IPS DF 6.9 (cell line): ENCODE measurements around the gene SYPL1.

Experiments
- DNase-seq: peaks from one replicate; pipeline ENCODE4 v3.0.0-alpha.2; 2013; ENCODE audit warnings: low read depth, low spot score
- H3K27ac ChIP-seq: one replicate; pipeline ENCODE4 v1.5.1; 2013; ENCODE audit warnings: low read length, control low read depth
- H3K27me3 ChIP-seq: 2 replicates; pipeline ENCODE4 v1.6.1; 2013; ENCODE audit warnings: mild to moderate bottlenecking, low read length; ENCODE audit not compliant: control insufficient read depth, insufficient read depth
- H3K36me3 ChIP-seq: 2 replicates; pipeline ENCODE4 v1.6.1; 2013; ENCODE audit warnings: low read length; ENCODE audit not compliant: control insufficient read depth, insufficient read depth
- H3K4me1 ChIP-seq: 2 replicates; pipeline ENCODE4 v1.6.1; 2013; ENCODE audit warnings: low read length; ENCODE audit not compliant: control insufficient read depth, insufficient read depth
- H3K4me3 ChIP-seq: 2 replicates; pipeline ENCODE4 v1.5.1; 2013; ENCODE audit warnings: mild to moderate bottlenecking, low read length
- H3K9me3 ChIP-seq: 2 replicates; pipeline ENCODE4 v1.6.1; 2013; ENCODE audit warnings: low read length, inconsistent platforms; ENCODE audit not compliant: control insufficient read depth, insufficient read depth
- WGBS: extraction: QIAGEN DNeasy Blood & Tissue Kit; methylation state at CpG from one replicate; pipeline ENCODE4 v1.1.7; 2013; ENCODE audit warnings: mixed read lengths, missing lambda C conversion rate; ENCODE audit not compliant: insufficient read length, insufficient coverage; 5-methylcytosine and 5-hydroxymethylcytosine counted together

Gene SYPL1

DNA sequence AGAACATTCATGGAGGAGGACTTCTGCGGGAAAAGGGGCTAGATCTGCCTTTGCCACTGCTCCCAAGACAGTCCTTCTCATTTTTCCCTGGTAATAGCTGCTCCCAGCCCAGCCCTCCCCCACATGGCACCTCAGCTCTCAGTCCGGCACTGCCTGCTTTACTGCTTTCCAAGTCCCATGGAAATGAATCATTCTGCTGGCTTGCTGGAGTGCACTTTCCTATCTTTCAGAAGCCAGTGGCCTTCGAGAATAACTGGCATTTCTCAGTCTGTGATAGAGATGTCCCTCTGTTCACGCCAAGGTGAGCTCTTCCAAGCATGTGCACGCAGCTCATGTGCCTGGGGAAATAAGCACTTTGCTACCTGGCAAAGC, 61.4 kb downstream of the SYPL1 start:
- WGBS = no CpG with 5 or more reads among the region's 5 CpGs
- Histone ChIP-seq H3K27ac (no peak overlapping the region), H3K27me3 (no peaks in the 10 kb centered on the region), H3K36me3 (no peaks in the 10 kb centered on the region), H3K4me1 (no peaks in the 10 kb centered on the region; the same call in 1 of the 2 replicates), H3K4me3 (no peak overlapping the region), H3K9me3 (no peaks in the 10 kb centered on the region)
- no peak for DNase-seq

DNA sequence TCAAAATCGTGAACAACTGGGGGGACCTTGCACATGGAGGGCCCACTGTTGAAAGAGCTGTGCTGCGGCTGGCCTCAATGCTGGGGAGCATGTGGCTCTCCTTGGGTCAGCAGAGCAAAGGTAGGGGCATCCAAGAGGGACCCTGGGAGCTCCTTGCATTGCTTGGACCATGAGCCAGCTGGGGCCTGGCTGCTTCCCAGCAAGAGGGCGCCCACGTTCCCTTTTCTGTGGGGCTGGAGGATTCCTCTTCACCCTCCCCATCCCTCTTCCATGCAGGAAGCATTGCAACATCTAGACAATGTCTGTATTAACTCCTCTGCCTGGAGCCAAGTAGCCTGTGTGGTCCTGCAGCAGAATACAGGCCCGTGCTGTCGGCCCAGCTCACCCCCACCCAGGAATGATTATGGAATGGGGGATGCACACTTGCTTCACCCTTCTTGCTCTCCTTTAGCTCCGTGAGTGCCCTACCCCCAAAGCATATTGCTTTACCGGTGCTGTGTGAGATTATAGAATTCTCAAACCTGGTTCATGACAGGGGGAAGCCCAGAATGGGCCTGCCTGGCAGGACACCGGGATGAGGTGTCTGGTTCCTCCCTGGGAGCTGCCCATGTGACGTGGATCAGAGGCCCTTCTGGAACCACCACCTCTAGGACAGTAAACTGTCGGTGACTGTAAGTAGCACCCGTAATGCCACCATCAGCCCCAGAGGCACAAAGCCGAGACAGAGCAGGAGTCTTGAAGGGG, 61.9 kb downstream of the SYPL1 start:
- DNase-seq = no peak
- H3K4me1 ChIP-seq = no peaks in the 10 kb centered on the region; the same call in 1 of the 2 replicates
- H3K36me3 ChIP-seq = no peaks in the 10 kb centered on the region
- no peak overlapping the region for H3K4me3 ChIP-seq
- H3K9me3 ChIP-seq = no peaks in the 10 kb centered on the region
- H3K27ac ChIP-seq = no peak overlapping the region
- no CpG with 5 or more reads among the region's 13 CpGs for WGBS
- H3K27me3 ChIP-seq = no peaks in the 10 kb centered on the region

DNA sequence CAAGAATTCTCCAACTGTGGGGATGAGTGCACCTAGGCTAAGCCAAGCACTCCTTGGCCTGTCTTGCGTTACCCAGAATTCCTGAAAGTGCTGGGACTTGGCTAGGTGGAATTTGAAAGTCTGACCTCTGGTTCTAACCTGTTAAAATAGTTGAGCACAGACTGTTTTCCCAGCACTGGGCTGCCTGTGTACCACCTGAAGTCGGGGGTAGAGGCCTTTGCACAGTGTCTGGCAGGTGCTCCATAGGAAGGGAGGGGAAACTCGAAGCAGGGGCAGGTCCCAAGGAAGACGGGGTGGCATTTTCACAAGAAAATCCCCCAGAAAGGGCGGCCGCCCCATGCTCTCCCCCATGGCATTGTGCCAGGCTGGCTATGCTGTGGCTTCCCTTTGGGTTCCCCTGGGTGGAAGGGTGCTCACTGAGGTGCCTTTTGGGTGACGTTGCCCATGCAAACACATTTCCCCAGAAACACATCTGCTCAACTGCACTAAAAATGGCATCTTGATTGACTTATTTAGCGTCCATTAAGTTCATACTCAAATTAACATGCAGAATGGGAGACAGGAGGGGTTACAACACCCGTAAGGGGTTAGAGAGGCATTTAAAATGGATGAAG, 62.9 kb downstream of the SYPL1 start:
- Histone ChIP-seq H3K4me1 (no peaks in the 10 kb centered on the region), H3K4me3 (no peak overlapping the region; the same call in 1 of the 2 replicates), H3K27ac (no peak overlapping the region), H3K9me3 (no peaks in the 10 kb centered on the region), H3K36me3 (no peaks in the 10 kb centered on the region), H3K27me3 (no peaks in the 10 kb centered on the region)
- DNase-seq = no peak
- WGBS = no CpG with 5 or more reads among the region's 9 CpGs

DNA sequence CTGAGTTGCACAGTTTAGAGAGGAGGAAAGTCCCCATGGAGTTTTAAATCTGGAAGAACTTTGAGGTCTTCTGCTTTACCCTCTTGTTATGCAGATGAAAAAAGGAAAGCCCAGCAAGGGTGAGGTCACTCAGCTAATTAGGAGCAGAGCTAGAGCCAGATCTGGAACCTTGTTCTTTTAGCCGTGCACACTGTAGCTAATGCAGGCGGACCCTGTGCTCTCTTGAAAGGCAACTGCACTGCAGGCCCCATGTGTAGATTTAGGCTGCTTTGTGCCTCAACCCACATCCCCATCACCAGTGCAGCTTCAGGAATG, 63.4 kb downstream of the SYPL1 start:
- Histone ChIP-seq H3K9me3 (no peaks in the 10 kb centered on the region), H3K36me3 (no peaks in the 10 kb centered on the region), H3K27ac (no peak overlapping the region), H3K4me3 (no peak overlapping the region), H3K27me3 (no peaks in the 10 kb centered on the region), H3K4me1 (no peaks in the 10 kb centered on the region)
- WGBS = no CpG with 5 or more reads among the region's 2 CpGs
- no peak for DNase-seq

DNA sequence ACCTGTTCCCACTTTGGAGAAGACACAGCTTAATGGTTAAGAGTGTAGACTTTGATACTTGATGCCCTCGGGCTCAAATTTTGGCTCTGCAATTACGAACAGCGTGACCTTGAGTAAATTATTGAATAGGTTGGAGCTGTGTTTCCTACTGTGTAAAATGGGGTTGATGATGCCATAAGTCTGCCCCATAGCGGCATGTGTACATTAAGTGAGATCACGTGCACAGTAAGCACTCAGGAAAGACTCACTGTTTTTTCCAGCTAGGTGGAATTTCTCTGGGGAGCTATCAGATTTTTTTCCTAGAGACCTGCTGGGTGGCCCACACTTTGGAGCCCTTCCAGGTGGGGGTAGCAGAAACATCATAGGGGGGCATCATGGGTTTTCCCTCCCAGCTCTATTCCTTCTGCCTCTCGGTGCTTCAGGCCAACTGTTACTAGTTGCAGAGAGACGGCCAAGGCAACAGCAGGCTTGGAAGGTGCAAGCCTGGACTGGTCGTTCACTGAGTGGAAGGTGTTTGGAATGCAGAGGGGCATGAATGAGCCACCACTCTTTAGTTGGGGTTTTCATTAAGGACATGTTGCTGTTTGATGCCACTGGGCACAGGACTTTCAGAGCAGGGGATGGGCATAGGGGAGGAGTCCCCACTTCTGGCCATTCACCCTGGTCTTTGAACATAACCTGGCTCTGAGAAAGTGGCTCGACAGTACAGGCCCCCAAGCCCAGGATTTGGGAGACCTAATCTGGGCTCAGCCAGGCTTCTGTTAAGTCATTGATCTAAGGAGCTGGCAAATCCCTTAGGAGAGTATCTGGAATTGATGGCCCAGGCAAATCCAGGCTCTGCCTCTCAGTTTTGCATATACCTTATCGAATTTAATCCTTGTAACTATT, 64.0 kb downstream of the SYPL1 start:
- DNase-seq = no peak
- Histone ChIP-seq H3K27ac (no peak overlapping the region), H3K4me1 (no peaks in the 10 kb centered on the region), H3K9me3 (no peaks in the 10 kb centered on the region), H3K27me3 (no peaks in the 10 kb centered on the region), H3K36me3 (no peaks in the 10 kb centered on the region), H3K4me3 (no peak overlapping the region)
- WGBS = no CpG with 5 or more reads among the region's 10 CpGs

DNA sequence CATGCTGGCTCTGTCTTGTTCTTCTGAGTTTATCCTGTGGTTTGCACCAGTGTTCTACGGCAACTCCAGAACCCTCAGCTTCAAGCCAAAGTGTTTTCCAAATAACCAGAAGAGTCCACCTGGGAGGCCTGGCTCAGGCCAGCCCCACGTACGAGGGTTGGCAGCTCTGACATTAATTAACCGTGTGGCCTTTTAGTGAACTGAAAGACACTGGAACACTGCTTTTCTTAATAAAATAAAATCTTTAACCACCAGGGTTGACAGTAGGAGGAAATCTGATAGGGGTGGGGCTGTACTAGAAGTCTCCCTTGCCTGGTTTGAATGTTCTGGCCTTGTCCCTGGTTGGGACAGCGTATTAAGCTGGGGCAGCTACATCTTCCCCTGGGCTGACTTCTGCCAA, 64.9 kb downstream of the SYPL1 start:
- H3K27ac ChIP-seq = no peak overlapping the region
- H3K9me3 ChIP-seq = no peaks in the 10 kb centered on the region
- H3K36me3 ChIP-seq = no peaks in the 10 kb centered on the region
- H3K4me1 ChIP-seq = no peaks in the 10 kb centered on the region
- no peak overlapping the region for H3K4me3 ChIP-seq
- WGBS = no CpG with 5 or more reads among the region's 5 CpGs
- no peaks in the 10 kb centered on the region for H3K27me3 ChIP-seq
- no peak for DNase-seq

DNA sequence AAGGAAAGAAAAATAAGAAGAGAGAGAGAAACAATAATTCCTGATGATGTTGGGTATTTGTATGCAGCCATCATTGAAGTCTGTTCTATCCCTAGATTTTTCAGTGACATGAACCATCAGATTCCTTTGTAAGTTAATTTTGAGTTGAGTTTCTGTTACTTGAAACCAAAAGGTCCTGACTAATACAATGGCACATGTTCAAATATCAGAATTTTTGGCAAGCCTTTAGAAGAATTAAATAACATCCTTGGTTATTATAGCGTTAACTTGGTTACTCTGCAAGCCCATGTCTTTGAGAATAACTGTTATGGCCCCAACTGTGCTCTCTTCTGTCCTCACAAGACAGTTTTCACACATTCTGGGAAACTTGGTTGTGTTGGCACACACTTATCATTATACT, 66.5 kb downstream of the SYPL1 start:
- no peak for DNase-seq
- Histone ChIP-seq H3K27ac (no peak overlapping the region), H3K4me3 (no peak overlapping the region), H3K9me3 (no peaks in the 10 kb centered on the region), H3K27me3 (no peaks in the 10 kb centered on the region), H3K4me1 (0 out of 2 replicates have a peak, but pooled peaks cover 2% of the 10 kb centered on the region), H3K36me3 (no peaks in the 10 kb centered on the region)
- no CpG with 5 or more reads among the region's 1 CpG for WGBS

DNA sequence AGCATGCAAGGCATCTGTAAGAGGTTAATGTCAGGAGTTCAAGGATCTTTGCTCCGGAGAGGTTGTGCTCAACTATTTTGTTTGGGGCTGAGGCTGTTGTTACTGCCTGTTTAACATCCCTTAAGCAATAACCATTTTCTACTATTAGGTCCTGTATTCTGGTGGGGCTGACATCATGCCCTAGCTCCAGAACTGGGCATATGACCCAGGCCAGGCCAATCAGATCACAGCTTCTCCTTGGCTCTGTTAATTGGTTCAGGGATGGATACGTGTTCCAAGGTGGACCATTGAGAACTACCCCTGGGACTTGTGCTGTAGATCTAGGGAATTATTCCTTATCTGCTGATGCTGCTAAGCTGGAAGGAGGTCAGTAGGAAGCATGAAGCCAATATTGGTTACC, 67.0 kb downstream of the SYPL1 start:
- Histone ChIP-seq H3K9me3 (no peaks in the 10 kb centered on the region), H3K27ac (no peak overlapping the region), H3K27me3 (no peaks in the 10 kb centered on the region), H3K4me3 (no peak overlapping the region), H3K4me1 (0 out of 2 replicates have a peak, but pooled peaks cover 2% of the 10 kb centered on the region), H3K36me3 (no peaks in the 10 kb centered on the region)
- DNase-seq = no peak
- WGBS = no CpG with 5 or more reads among the region's 2 CpGs

DNA sequence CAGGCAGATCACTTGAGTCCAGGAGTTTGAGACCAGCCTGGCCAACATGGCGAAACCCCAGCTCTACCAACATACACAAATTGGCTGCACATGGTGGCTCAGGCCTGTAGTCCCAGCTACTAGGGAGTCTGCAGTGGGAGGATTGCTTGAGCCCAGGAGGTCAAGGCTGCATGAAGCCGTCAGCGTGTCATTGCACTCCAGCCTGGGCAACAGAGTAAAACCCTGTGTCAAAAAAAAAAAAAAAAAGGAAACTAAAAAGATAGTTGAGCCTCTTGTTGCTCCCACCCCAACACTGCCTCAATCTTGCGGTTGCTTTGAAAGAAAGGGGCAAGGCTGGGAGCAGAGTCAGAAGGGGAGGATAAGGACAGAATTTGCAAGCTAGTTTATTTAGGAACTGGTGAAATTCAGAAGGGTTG, 69.9 kb downstream of the SYPL1 start:
- DNase-seq = no peak
- 0 out of 2 replicates have a peak, but pooled peaks cover 2% of the 10 kb centered on the region for H3K4me1 ChIP-seq
- H3K4me3 ChIP-seq = no peak overlapping the region
- H3K27me3 ChIP-seq = no peaks in the 10 kb centered on the region
- no peak overlapping the region for H3K27ac ChIP-seq
- no peaks in the 10 kb centered on the region for H3K9me3 ChIP-seq
- WGBS = no CpG with 5 or more reads among the region's 4 CpGs
- H3K36me3 ChIP-seq = no peaks in the 10 kb centered on the region

DNA sequence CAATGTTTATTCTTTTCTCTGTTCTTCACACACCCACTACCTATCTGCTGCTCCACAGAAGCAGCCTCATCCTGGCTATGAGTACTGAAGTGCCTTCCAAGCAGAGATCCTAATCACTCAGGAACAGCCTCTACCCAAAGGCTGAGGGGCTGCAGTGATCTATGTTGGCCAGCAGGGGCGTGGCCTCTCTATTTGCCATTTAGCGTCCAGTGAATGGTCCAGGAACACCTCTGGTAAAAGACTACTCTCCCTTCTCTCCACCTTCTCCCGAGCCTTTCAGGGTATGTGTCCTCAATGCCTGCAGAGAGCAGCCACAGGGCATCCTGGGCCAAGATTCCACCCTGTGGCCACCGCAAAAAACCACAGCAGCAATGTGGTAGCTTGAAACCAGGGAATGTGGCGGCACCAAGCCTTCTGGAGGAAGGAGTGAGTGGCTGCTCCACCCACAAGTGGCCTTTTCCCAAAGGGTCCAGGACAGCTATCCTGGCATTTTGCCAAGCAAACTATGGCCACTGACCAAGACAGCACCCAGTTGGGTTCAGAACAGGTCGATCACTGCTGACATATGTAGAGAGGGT, 70.9 kb downstream of the SYPL1 start:
- H3K4me1 ChIP-seq = 0 out of 2 replicates have a peak, but pooled peaks cover 2% of the 10 kb centered on the region
- whole genome bisulfite sequencing = no CpG with 5 or more reads among the region's 6 CpGs

More for the DNA sequence above, 70.9 kb downstream of the SYPL1 start:
- H3K9me3 ChIP-seq = no peaks in the 10 kb centered on the region
- no peak overlapping the region for H3K27ac ChIP-seq
- no peak overlapping the region for H3K4me3 ChIP-seq
- H3K36me3 ChIP-seq = no peaks in the 10 kb centered on the region
- H3K27me3 ChIP-seq = no peaks in the 10 kb centered on the region
- no peak for DNase-seq
